22Rv1 (cell line): ENCODE results near the gene LENEP.

Source experiments
- ZFX ChIP-seq: fragments of 450-650 bp; IDR thresholded peaks from 2 replicates; pipeline ENCODE4 v1.6.1; 2017; ENCODE audit warnings: antibody characterized with exemption, borderline replicate concordance
- TF ChIP-seq, protein P1 (sequence below): fragments of 450-650 bp; IDR thresholded peaks from 2 replicates; pipeline ENCODE4 v1.5.1; 2017; ENCODE audit warnings: mild to moderate bottlenecking

DNA sequence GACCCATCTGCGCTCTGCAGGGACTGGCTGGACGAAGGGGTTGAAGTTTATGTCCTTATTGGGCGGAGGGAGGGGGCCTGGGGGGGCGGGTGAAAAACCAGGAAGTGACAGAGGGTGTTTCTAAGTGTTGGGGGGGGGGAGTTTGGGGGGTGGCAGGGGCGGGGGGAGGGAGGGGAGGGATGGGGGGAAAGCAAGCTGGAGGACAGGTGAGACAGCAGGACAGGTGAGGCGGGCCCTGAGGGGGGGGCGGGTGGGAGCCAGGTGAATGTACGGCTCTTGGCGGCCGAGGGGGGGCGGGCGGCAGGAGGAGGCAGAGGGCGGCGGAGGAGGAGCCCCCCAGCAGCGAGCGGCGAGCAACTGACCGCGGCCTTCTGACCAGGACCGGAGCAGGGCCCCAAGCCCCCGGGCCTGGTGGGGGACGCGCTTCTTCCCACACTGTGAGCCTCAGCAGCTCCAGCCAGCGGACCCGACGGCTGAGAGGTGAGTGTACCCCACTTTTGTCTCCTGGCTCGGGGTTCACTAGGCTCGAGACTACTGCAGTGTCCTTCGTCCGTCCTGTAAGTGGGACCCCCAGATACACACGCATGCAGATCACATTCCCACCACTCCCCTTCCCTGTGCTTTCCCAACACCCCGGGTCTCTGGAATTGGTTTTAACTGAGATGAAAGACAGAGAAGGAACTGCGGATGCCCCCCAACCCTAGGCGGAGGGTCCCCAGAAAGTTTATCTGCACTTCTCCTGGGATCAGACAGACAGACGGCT is 9.3 kb downstream of the LENEP start, which contains the start of gene ZBTB7B:
- TF ChIP-seq, protein P1, sequence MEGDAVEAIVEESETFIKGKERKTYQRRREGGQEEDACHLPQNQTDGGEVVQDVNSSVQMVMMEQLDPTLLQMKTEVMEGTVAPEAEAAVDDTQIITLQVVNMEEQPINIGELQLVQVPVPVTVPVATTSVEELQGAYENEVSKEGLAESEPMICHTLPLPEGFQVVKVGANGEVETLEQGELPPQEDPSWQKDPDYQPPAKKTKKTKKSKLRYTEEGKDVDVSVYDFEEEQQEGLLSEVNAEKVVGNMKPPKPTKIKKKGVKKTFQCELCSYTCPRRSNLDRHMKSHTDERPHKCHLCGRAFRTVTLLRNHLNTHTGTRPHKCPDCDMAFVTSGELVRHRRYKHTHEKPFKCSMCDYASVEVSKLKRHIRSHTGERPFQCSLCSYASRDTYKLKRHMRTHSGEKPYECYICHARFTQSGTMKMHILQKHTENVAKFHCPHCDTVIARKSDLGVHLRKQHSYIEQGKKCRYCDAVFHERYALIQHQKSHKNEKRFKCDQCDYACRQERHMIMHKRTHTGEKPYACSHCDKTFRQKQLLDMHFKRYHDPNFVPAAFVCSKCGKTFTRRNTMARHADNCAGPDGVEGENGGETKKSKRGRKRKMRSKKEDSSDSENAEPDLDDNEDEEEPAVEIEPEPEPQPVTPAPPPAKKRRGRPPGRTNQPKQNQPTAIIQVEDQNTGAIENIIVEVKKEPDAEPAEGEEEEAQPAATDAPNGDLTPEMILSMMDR: no peak
- no peak for TF ChIP-seq ZFX
